HG02610 (cell line): Measurements from ENCODE around the gene KIZ.
"Not testable (repeated sequence)": the region's sequence is repeated elsewhere in the genome, so short reads cannot be mapped to it uniquely, and the experiment has no call there.

Experiments
- ATAC-seq: cut with Tn5 transposase; IDR thresholded peaks from one replicate; pipeline ENCODE4 v1.9.1; 2021; ENCODE audit warnings: mild to moderate bottlenecking, moderate library complexity; ENCODE audit not compliant: unreplicated experiment

KIZ gene

DNA sequence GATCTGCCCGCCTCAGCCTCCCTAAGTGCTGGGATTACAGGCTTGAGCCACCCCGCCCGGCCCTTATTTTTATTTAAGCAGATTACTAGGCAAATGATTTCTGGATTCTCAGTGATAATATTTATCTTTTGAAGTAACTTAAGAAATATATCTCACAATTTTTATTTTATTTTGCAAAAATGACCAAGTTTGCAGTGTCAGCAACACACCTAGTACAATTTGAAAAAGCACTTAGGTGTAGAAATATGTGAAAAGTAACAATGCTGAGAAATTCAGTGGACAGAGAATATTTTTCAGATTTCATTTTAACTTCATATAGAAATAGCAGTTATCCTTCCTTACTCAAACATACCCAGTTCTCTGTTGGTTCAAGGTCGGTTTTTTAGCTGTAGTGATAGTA, 98.3 kb downstream of the KIZ start:
- no peak for ATAC-seq

DNA sequence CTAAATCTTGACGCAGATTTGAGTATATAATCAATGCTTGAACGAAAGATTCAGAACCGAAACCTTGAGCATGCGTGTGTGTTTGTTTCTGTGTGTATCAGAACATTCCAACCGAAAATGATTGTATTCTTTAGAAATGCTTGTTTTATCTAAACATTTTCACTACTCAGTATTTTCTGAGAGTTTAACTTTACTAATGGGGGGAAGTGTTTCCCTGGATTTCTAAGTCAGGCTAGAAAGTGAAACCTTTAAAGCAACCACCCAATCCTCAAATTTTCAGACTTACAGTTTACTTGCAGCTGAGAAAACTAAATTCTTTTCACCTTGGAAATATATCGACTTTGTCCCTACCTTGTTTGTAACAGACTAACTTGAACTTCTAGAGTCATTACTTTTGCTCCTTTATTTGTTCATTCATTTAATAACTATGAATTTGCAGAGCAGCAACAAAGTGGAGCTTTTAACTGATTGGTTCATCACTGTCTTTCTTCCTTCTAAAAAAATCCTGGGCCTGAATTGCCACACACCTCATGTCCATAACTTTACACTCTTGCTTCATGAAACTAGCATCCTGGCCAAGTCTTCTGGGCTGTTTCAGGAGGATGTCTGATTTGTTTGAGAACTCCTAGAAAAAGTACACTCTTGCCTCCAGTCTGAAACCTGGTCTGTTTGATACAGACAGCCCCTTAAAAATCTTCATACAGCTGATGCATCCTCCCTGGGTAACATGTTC, 99.5 kb downstream of the KIZ start:
- ATAC-seq: no peak

DNA sequence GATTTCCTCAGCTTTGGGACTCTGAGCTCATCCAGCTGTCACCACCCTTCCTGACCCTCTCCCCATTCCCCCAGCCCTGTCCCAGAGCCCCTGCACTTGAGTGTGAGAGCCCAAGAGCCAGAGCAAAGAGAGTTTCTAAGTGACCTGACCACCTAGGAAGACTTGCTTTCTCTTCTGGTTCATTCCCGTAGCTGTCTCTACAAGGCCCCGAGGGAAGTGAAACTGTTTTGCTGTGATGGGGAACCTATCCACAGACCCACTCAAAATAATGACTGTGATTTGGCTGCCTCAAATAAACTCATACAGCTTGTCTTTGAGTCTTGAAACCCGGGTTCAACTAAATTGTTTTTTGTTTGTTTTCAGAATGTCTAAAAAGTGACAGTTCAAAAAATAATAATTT, 102.6 kb downstream of the KIZ start:
- peak; percentile 58 for ATAC-seq

DNA sequence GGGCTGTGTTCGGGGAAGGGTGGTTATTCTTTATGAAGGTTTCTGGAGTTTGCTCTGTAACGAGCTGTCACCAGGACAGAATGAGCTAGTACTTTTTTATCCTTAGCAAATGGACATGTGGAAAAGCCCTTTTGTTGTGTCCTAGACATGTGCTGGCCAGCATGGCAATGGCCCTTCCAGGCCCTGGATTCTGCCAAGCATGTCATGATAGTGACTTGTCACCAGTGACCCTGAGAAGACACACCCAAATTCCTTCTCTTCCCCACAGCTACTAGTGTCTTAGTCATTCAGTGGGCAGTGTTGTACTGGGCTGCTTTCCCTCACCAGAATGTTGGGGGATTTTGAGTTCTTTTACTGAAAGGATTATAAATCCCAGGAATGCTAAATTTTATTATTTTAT, 103.3 kb downstream of the KIZ start:
- no peak for ATAC-seq

DNA sequence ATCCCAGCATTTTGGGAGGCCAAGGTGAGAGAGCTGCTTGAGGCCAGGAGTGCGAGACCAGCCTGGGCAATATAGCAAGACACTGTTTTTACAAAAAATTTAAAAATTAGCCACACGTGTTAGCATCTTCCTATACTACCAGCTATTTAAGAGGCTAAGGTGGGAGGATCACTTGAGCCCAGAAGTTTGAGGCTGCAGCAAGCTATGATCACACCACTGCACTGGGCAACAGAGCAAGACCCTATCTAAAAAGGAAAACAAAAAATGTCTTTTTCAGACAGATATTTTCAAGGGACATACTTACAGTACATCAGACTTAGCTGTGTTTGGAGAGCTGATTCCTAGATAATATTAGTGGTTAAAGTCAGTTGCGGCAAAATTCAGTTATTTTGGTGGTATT, 104.3 kb downstream of the KIZ start:
- ATAC-seq: no peak

DNA sequence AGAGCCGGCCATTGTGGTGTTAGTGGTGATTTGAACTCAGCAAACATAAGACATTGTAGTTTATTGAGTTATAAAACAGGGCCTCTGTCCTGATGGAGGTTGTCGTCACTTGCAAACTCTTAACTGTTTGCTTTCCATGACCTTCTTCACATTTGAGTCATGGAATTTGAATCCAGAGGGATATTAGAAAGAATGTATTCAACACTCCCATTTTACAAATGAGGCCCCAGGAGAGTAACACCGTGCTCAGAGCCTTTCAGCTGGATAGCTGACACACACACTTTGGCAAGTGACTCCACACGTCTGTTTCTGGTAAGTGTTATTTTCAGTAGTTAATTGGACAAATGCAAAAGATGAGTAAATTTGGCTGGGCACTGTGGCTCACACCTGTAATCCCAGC, 104.8 kb downstream of the KIZ start:
- no peak for ATAC-seq

DNA sequence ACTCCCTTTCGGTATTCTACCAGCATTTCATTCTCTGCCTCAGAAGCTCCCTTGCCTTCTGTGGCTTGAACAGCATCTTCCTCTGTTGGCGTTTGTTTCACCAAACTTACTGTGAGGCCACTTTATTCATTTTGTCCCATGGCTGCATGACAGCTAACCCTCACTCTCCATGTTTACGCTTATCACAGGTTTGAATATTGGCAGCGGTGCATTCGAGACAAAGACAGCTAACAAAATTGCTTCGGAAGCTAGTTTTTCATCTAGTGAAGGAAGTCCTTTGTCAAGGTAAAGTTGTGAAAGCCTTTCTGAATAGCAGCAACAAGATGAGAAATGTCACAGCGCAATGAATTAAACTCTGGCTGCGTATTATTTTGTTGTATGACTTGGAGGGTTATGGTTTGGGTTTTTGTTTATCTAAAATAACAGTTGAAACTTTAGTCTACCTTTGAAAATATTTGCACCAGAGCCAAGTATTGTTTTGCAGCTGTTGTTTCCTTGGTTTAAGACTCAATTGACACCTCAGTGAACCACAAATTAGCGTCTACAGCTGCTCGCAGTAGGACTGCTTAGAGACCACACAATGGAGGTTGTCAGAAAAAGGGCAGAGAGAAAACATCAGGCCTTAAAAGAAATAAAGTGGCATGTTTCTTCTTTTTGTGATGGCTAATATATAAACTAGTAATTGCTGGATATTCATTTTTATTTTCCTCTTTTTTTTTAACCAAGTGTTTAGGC, 106.8 kb downstream of the KIZ start:
- ATAC-seq: no peak

DNA sequence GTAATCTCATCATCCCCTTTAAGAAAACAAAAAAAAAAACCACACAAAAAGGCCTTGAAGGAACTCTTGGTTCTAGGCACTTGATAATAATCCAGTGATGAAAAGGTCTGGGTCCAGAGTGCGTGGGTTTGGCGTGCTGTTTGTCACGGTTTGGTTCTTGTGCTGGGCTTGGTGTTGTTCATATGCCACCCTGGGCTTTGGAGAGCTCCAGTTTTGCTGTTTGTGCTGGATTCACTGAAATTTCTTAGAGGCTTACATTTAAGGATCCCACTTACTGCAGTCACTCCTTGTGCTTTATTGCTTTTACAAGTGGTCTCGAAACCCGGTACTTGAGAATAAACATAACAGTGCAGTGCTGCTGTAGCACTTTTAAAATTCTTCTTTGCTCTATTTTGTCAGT, 108.4 kb downstream of the KIZ start:
- no peak for ATAC-seq

DNA sequence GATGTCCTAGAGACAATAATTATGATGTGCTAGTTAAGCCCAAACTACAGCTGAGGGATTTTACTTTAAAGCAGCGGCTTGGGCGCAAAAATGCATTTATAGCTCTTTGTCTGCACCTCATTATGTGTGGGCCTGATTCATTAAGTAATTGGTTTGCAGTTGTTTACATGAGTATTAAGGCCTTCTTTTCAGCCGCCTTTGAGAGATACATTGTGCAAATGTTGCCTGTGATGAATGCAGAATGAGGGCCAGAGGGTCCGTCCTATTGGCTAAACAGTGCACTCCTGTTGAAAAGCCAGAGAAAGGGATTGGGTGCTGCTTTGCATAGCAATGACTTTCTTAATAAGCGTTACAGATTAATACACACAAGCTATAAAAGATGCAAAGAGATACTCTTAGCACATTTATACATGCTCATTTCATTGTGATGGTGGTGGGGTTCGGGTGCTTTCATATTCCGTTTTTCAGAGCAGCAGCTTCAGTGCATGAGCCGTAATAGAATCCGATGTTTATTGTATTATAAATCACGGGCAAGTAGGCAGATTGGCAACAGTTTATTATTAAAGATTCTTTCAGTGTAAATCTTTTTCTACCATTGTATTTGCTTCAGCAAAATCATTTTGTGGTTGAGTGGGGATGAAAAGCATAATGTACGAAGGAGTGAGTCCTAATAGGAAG, 109.1 kb downstream of the KIZ start:
- no peak for ATAC-seq

DNA sequence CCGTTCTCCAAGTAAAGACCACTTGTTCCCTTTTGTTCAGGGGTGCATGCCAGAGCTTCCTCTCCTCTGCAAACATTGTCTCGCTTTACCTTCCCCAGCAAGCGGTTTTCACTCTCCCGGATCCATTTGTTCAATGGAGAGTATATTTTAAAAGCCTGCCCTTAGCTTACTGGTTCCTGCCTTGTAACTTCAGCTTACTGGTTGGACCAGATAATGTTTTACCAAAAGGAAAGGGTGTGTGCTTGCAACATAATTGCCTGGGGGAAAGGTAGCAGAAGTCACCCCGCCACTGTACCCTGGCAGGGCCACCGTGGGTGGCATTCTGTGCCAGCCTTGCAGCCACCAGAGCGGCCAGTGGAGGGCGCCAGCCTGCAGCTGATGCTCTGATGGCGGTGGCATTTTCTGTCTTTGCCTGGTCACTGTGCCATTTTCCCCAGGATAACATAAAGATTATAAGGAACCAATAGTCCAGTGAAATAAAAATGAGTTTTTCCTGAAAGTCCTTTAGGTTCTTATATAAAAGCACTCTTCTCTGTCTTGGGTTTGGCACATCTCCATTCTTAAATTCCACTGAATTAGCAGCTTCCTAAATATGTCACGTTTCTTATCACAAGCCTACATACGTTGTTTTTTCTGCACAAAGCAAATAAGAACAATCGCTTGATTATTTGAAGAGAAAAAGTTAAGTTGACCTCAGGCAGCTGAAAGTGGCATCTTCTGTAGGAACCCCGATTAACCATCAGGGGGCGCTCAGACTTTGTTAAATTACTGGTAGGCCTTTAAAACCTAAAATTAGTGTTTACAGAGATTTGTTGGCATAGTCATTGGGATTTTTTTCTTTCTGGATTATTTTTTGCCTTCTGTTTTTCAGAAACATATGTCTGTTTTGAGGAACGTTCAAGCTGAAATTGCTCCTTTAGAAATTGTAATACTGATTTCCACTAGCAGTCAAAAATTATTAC, 109.9 kb downstream of the KIZ start:
- no peak for ATAC-seq

DNA sequence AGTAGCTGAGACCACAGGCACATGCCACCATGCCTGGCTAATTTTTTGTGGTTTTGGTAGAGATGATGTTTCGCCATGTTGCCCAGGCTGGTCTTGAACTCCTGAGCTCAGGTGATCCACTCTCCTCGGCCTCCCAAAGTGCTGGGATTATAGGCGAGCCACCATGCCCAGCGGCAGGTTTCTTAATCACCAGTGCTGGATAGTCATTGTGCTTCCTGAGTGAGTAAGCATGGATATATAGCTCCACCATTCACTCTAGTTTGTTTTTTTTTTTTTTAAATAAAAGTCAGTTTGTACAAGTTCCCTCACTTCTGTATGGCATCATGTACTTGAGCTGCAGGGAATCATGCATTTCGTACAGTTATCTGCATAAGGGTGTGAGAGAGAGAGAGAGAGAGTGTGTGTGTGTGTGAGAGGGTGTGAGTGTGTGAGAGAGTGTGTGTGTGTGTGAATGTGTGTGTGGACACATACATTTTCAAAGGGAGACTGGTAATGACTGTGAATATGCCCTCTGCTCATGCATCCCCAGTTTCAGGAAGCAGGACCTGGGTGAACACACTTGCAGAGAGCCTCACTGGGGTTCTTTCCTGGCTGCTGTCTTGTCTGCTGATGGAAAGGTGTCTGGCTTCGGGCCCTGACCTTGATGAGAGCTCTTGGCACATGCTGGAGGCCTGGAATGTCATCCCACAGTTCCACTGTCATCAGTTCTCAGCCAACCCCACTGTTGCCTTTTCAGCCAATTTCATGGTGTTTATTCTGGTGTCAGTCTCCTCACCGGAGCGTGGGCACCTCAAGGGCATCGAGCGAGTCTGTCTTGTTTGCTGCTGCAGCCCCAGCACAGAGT, 112.3 kb downstream of the KIZ start:
- no peak for ATAC-seq

DNA sequence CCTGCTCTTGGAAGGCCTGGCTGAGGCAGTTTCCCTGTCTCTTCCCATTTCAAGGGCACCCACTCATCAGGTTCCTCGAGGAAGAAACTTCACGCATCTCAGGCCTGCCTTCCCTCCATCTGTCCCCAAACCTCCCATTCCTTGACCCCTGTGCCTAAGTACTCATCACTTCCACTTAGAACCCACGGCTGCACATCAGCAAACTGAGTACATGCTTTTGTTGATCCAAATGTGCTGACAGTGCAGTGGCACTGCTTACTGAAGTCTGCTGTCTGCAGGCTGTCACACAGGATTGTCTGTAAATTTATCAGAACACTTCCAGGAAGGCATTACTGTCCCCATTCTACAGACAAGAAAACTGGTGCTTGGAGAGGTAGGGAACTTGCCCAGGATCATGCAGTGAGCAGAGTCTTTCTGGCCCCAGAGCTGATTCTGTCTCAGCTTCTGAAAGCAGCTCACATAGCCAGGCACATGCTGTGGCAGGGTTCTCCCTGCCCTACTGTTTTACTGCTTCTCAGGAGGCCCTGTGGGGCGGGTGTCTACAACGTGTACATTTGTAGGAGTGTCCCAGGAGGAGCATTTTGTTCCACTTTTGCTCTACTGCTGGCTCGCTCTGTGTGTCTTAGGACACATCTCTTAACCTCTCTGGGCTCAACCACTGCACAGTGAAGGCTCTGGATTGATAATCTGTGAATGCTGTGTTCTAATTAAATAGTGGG, 113.1 kb downstream of the KIZ start:
- no peak for ATAC-seq

DNA sequence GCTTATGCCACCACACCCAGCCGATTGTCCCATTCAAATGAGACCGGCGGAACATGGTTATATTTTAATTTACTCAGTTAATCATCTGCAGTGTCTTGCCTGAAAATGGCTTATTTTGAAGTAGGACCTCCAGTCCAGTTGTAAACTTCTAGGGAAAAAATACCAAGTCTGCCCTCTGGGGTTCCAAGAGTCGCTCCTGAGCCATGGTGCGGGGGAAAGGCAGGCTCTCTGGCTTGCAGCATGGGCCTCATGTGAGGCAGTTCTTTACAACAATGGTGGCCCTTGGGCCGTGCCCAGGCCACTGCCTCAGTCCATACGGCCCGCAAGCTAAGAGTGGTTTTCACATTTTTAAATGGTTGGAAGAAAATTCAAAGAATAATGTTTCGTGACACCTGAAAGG, 114.5 kb downstream of the KIZ start:
- ATAC-seq: no peak

DNA sequence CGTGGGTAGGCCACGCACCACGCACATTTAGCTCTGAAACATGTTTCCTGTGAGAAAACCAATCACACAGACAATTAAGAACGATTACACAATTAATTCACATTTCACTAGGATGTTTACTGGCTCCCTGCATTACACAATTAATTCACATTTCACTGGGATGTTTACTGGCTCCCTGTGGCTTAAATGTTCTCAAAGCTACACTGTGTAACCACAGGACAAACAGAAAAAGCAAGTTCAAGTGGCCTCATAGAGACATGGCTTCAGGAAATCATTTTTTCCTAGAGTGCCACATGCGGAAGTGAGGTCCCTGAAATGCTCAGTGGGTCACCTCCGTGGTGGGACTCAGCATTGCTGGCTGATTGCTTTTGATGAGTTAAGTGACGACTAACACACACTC, 115.5 kb downstream of the KIZ start:
- ATAC-seq: no peak

DNA sequence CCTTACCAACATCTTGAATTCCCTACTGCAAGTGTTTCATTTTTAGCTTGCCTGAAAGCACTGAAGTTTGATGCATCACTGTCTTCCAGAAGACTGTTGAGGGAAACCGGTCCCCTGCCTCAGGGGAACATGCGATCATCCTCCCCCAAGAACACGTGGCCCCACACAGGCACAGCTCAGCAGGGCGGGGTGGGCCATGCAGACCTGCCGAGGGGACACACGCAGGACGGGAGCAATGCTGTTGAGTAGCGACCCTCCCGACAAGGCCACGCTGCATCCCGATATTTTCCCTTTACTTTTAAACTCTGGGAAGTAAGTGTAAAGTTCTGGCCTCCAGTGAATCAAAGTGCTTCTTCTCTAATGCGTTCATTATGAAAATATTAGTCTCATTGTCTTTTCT, 117.9 kb downstream of the KIZ start:
- ATAC-seq: no peak

DNA sequence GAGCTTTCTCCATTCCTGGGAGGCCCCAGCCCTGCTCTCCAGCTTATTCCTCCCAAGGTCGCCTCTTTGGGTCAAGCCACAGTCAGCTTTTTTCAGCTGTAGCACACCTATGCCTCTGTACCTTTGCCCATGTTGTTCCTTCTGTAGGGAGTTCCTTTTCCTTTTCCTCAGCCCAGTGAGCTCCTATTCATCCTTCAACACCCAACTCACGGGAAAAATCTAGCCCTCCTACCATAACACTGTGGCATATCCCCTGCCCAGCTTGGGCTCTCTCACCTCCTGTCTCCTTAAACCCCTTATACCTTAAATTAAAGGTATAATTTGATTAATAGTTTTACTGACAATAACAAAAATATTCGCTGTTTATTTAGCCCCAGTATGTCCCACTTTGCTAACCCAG, 118.9 kb downstream of the KIZ start:
- no peak for ATAC-seq

DNA sequence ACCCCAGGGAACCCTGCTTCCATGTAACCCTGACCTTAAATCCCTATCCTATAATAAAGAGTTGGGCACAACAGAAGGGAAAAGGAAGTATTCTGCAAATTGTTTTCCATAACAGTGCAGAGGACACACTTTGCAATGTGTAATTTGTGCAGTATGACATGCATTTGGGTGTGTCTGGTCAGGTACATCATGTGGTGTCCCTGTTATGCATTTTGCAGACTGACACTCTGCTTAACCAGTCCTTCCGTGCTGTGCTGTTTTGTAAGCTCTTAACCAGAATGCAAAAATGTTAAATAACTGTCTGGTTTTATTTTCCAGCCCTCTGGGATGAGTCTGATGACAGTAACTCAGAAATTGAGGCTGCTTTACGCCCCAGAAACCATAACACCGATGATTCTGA, 120.3 kb downstream of the KIZ start:
- no peak for ATAC-seq

DNA sequence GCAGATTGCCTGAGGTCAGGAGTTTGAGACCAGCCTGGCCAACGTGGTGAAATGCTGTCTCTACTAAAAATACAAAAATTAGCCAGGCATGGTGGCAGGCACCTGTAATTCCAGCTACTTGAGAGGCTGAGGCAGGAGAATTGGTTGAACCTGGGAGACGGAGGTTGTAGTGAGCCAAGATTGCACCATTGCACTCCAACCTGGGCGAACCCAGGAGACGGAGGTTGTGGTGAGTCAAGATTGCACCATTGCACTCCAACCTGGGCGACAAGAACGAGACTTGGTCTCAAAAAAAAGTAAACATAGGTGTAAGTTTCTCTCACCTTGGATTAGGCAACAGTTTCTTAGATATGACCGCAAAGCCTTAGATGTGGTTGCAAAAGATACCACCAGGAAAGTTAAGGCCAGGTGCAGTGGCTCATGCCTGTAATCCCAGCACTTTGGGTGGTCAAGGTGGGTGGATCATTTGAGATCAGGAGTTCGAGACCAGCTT, 121.8 kb downstream of the KIZ start:
- ATAC-seq: not testable (repeated sequence)

DNA sequence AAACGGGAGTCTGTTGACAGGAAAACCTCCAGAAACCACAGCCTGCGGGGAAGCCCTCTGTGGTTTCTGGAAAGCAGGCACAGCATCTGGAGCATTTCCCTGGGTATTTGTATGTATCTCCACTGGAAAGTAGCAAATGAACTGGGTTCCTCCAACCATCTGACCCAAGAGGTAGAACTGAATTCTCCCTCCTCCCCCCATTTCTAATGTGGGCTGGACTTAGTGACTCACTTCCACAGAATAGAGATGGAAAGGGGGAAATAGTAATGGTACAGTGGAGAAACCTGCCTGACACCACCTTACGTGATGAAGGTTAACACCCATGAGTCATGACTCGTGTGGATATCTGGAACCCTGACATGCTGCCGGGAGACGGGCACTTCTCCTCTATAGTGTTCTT, 125.4 kb downstream of the KIZ start:
- ATAC-seq: no peak
